Measurements from ENCODE around the gene NR6A1.

NR6A1 gene

DNA sequence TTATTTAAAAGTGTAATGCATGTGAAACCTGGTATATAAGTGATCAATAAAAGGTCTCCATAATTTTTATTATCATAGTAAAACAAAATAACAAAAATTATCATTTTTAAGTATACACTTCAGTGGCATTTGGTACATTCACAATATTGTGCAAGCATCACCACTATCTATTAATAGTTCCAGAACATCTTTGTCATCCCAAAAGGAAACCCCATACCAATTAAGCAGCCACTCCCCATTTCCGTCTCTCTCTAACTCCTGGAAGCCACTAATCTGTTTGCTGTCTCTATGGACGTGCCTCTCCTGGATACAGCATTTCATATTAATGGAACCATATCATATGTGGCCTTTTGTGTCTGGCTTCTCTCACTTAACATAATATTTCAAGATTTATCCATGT is 13.4 kb upstream of the NR6A1 start:
- Histone ChIP-seq H3K4me3 (replicated peaks; ENCODE audit: insufficient read depth, low read length) (no peak overlapping the region), H3K27me3 (ENCODE audit: insufficient read depth, poor library complexity, severe bottlenecking) (no peaks in the 10 kb centered on the region), H3K27ac (replicated peaks) (no peak overlapping the region)
- DNase-seq (ENCODE audit: low read depth in 1 of 2, low spot score in 1 of 2), result no peak
- TF ChIP-seq, protein P1, sequence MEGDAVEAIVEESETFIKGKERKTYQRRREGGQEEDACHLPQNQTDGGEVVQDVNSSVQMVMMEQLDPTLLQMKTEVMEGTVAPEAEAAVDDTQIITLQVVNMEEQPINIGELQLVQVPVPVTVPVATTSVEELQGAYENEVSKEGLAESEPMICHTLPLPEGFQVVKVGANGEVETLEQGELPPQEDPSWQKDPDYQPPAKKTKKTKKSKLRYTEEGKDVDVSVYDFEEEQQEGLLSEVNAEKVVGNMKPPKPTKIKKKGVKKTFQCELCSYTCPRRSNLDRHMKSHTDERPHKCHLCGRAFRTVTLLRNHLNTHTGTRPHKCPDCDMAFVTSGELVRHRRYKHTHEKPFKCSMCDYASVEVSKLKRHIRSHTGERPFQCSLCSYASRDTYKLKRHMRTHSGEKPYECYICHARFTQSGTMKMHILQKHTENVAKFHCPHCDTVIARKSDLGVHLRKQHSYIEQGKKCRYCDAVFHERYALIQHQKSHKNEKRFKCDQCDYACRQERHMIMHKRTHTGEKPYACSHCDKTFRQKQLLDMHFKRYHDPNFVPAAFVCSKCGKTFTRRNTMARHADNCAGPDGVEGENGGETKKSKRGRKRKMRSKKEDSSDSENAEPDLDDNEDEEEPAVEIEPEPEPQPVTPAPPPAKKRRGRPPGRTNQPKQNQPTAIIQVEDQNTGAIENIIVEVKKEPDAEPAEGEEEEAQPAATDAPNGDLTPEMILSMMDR (IDR thresholded peaks at IDR 0.05; ENCODE audit: insufficient read depth, low read length), result no peak
- TF ChIP-seq SPI1 (IDR thresholded peaks at IDR 0.05; ENCODE audit: borderline replicate concordance, low read depth) (no peak), POLR2AphosphoS5 (IDR thresholded peaks at IDR 0.05; ENCODE audit: low read depth) (no peak), GABPA (IDR thresholded peaks at IDR 0.05; ENCODE audit: low read depth) (no peak)
- TF ChIP-seq, protein P2, sequence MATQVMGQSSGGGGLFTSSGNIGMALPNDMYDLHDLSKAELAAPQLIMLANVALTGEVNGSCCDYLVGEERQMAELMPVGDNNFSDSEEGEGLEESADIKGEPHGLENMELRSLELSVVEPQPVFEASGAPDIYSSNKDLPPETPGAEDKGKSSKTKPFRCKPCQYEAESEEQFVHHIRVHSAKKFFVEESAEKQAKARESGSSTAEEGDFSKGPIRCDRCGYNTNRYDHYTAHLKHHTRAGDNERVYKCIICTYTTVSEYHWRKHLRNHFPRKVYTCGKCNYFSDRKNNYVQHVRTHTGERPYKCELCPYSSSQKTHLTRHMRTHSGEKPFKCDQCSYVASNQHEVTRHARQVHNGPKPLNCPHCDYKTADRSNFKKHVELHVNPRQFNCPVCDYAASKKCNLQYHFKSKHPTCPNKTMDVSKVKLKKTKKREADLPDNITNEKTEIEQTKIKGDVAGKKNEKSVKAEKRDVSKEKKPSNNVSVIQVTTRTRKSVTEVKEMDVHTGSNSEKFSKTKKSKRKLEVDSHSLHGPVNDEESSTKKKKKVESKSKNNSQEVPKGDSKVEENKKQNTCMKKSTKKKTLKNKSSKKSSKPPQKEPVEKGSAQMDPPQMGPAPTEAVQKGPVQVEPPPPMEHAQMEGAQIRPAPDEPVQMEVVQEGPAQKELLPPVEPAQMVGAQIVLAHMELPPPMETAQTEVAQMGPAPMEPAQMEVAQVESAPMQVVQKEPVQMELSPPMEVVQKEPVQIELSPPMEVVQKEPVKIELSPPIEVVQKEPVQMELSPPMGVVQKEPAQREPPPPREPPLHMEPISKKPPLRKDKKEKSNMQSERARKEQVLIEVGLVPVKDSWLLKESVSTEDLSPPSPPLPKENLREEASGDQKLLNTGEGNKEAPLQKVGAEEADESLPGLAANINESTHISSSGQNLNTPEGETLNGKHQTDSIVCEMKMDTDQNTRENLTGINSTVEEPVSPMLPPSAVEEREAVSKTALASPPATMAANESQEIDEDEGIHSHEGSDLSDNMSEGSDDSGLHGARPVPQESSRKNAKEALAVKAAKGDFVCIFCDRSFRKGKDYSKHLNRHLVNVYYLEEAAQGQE (IDR thresholded peaks at IDR 0.05; ENCODE audit: insufficient replicate concordance, low read depth), result no peak

DNA sequence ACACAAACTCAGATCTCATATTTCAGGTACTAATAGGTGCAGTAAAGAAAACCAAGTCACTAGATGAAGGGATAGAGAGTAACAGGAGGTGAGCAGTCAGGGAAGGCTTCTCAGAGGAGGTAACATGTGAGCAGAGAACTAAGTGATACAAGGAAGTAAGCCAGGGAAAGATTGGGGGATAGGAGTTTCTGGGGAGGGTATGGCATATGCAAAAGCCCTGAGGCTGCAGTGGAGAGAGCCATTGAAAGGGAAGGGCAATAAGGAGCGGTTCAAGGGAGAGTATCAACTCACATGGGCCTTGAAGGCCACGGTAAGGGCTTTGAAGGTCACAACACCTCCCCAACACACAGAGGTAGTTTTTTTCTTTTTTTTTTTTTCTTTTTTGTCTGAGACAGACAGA is 12.7 kb upstream of the NR6A1 start:
- TF ChIP-seq, protein P1 (IDR thresholded peaks at IDR 0.05; ENCODE audit: insufficient read depth, low read length), result no peak
- TF ChIP-seq, protein P2 (IDR thresholded peaks at IDR 0.05; ENCODE audit: insufficient replicate concordance, low read depth), result no peak
- TF ChIP-seq POLR2AphosphoS5 (IDR thresholded peaks at IDR 0.05; ENCODE audit: low read depth) (no peak), SPI1 (IDR thresholded peaks at IDR 0.05; ENCODE audit: borderline replicate concordance, low read depth) (no peak), GABPA (IDR thresholded peaks at IDR 0.05; ENCODE audit: low read depth) (no peak)
- Histone ChIP-seq H3K27me3 (ENCODE audit: insufficient read depth, poor library complexity, severe bottlenecking) (no peaks in the 10 kb centered on the region), H3K27ac (replicated peaks) (no peak overlapping the region), H3K4me3 (replicated peaks; ENCODE audit: insufficient read depth, low read length) (no peak overlapping the region)
- no peak for DNase-seq (ENCODE audit: low read depth in 1 of 2, low spot score in 1 of 2)

DNA sequence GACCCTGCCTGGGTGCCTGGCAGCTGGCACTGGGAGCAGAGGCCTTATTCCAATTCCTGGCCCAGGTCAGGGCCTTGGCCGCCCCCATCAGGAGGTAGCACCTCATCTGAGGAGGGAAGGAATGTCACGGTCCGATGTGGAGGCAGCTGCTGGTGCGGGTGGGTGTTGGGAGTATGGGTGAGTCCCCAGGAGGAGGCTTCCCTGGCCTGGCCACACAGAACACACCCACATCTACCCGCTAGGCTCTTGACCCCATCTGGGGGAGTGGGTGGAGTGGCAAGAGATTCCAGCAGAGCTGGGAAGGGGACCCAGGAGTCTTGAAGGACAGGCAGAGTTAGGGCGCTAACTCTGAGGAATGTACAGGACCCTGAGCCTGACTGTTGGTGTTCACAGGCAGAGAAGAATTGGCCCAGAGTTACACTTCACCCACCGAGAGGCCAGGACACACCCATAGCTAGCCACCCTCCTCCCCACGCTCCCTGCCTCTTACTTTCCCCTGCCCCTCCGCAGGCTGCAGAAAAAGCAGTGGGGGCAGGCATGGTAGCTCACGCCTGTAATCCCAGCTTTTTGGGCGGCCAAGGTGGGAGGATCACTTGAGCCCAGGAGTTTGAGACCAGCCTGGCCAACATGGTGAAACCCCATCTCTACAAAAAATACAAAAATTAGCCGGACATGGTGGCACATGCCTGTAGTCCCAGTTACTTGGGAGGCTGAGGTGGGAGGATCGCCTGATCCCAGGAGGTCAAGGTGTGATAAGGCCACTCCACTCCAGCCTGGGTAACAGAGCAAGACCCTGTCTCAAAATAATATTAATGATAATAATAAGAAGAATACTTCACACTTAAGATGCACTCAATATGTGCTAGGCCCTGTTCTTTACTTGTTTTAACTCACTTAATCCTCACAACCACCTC is 11.8 kb upstream of the NR6A1 start:
- peaks cover 3% of the 10 kb centered on the region for H3K27me3 ChIP-seq (ENCODE audit: insufficient read depth, poor library complexity, severe bottlenecking)

More for the DNA sequence above, 11.8 kb upstream of the NR6A1 start:
- H3K27ac ChIP-seq (replicated peaks), result no peak overlapping the region
- H3K4me3 ChIP-seq (replicated peaks; ENCODE audit: insufficient read depth, low read length), result no peak overlapping the region
- no peak for DNase-seq (ENCODE audit: low read depth in 1 of 2, low spot score in 1 of 2)
- TF ChIP-seq SPI1 (IDR thresholded peaks at IDR 0.05; ENCODE audit: borderline replicate concordance, low read depth), result no peak
- TF ChIP-seq, protein P2 (IDR thresholded peaks at IDR 0.05; ENCODE audit: insufficient replicate concordance, low read depth), result no peak
- TF ChIP-seq, protein P1 (IDR thresholded peaks at IDR 0.05; ENCODE audit: insufficient read depth, low read length), result no peak
- TF ChIP-seq POLR2AphosphoS5 (IDR thresholded peaks at IDR 0.05; ENCODE audit: low read depth), result no peak
- TF ChIP-seq GABPA (IDR thresholded peaks at IDR 0.05; ENCODE audit: low read depth), result no peak

Data from HL-60 (cell line).